SK-N-SH (cell line): ENCODE data around the gene COIL. TPM values are rescaled to one million over a fixed set of nuclear protein-coding genes. Genes with fewer than 3 reads are reported as not detected.

Source experiments
- CTCF ChIA-PET: fragments of 300-600, 350-600 bp; formaldehyde crosslinking; extraction: SDS; loops from one replicate; lab custom pipeline; 2021; lab: Yijun Ruan, JAX
- POLR2A ChIA-PET: fragments of 350-600 bp; sonication (Branson Sonifier 250); formaldehyde crosslinking; extraction: SDS; loops from one replicate; lab custom pipeline; 2020; ENCODE audit warnings: antibody characterized with exemption, inconsistent platforms; lab: Yijun Ruan, JAX
- DNase-seq: peaks from one replicate; pipeline ENCODE4 v3.0.0; 2012
- H2AFZ ChIP-seq: fragments of 200-600 bp; sonication (generic); 2 replicates; pipeline ENCODE4 v1.8.1; 2016; ENCODE audit warnings: antibody characterized with exemption, mild to moderate bottlenecking, low read depth
- H3F3A ChIP-seq: fragments of 200-600 bp; sonication (generic); replicated peaks from 2 replicates; pipeline ENCODE3; 2016; ENCODE audit warnings: antibody characterized with exemption, mild to moderate bottlenecking; ENCODE audit not compliant: insufficient read depth
- H3K27ac ChIP-seq, 2 experiments: fragments of 200-500 bp in 1 of 2; fragments of 200-600 bp in 1 of 2; sonication (Bioruptor generic) in 1 of 2; sonication (generic), shearing (Covaris generic) in 1 of 2; 2 replicates each; pipeline versions ENCODE4 v1.5.1 to v1.6.1; 2014 to 2016; ENCODE audit warnings: low read depth in 2 of 2, inconsistent platforms in 1 of 2, low read length in 1 of 2, mild to moderate bottlenecking in 1 of 2, mixed read lengths in 1 of 2
- H3K27me3 ChIP-seq: fragments of 200-600 bp; sonication (generic), shearing (Covaris generic); 2 replicates; pipeline ENCODE4 v1.6.1; 2016; ENCODE audit warnings: mixed run types; ENCODE audit not compliant: insufficient read depth
- H3K36me3 ChIP-seq, 2 experiments: fragments of 200-500 bp in 1 of 2; fragments of 200-600 bp in 1 of 2; sonication (Bioruptor generic) in 1 of 2; sonication (generic) in 1 of 2; replicated peaks in 1 of 2; 2 replicates each; pipeline versions ENCODE3 to v1.5.1; 2014 to 2016; ENCODE audit warnings: low read length in 1 of 2, mild to moderate bottlenecking in 1 of 2; ENCODE audit not compliant: insufficient read depth in 2 of 2, control insufficient read depth in 1 of 2
- H3K4me1 ChIP-seq, 2 experiments: fragments of 200-500 bp in 1 of 2; fragments of 200-600 bp in 1 of 2; sonication (Bioruptor generic) in 1 of 2; sonication (generic), shearing (Covaris generic) in 1 of 2; 2 replicates each; pipeline versions ENCODE4 v1.5.1 to v1.6.1; 2014 to 2016; ENCODE audit warnings: low read depth in 1 of 2, low read length in 1 of 2, mixed run types in 1 of 2; ENCODE audit not compliant: insufficient read depth in 2 of 2, control insufficient read depth in 1 of 2
- H3K4me2 ChIP-seq: fragments of 200-600 bp; sonication (generic), shearing (Covaris generic); 2 replicates; pipeline ENCODE4 v1.6.1; 2017; ENCODE audit warnings: mixed run types
- H3K4me3 ChIP-seq, 2 experiments: fragments of 200-500 bp in 1 of 2; fragments of 200-600 bp in 1 of 2; sonication (Bioruptor generic) in 1 of 2; sonication (generic), shearing (Covaris generic) in 1 of 2; 2 replicates each; pipeline versions ENCODE4 v1.5.1 to v1.8.1; 2014 to 2016; ENCODE audit warnings: low read depth in 2 of 2, inconsistent platforms in 1 of 2, low read length in 1 of 2, mild to moderate bottlenecking in 1 of 2, mixed read lengths in 1 of 2, moderate library complexity in 1 of 2
- H3K79me2 ChIP-seq: fragments of 200-600 bp; sonication (generic); 2 replicates; pipeline ENCODE4 v1.8.1; 2017; ENCODE audit warnings: mild to moderate bottlenecking; ENCODE audit not compliant: insufficient read depth
- H3K9ac ChIP-seq: fragments of 200-600 bp; sonication (generic); 2 replicates; pipeline ENCODE4 v1.6.1; 2017; ENCODE audit warnings: mixed run types
- H3K9me2 ChIP-seq: fragments of 200-600 bp; sonication (generic); 2 replicates; pipeline ENCODE4 v1.6.1; 2017; ENCODE audit warnings: mixed run types
- H3K9me3 ChIP-seq: fragments of 200-600 bp; sonication (generic); 2 replicates; pipeline ENCODE4 v1.6.1; 2017; ENCODE audit warnings: mixed run types, mild to moderate bottlenecking, moderate library complexity
- H4K20me1 ChIP-seq: fragments of 200-600 bp; sonication (generic); 2 replicates; pipeline ENCODE4 v1.6.1; 2017; ENCODE audit warnings: mild to moderate bottlenecking, mixed run types; ENCODE audit not compliant: insufficient read depth
- CHD2 ChIP-seq: fragments of 150-350 bp; IDR thresholded peaks from 2 replicates; pipeline ENCODE4 v1.6.1; 2018; ENCODE audit warnings: low read length; ENCODE audit not compliant: partially characterized antibody
- CTCF ChIP-seq: fragments of 200-600 bp; sonication (generic); IDR thresholded peaks from 2 replicates; pipeline ENCODE4 v1.6.1; 2017; ENCODE audit warnings: antibody characterized with exemption, mild to moderate bottlenecking, moderate library complexity
- EP300 ChIP-seq, 2 experiments: IDR thresholded peaks; 2 replicates each; pipeline versions ENCODE4 v1.4.0 to v1.6.1; 2012; ENCODE audit warnings: borderline replicate concordance in 1 of 2, low read depth in 1 of 2, low read length in 1 of 2
- FOXJ3 ChIP-seq: sonication (generic); formaldehyde crosslinking; IDR thresholded peaks from 2 replicates; pipeline ENCODE4 v1.5.1; 2020; ENCODE audit warnings: mild to moderate bottlenecking, missing genetic modification reagents
- FOXM1 ChIP-seq: IDR thresholded peaks from 2 replicates; pipeline ENCODE4 v1.4.0; 2012; ENCODE audit warnings: low read depth, mild to moderate bottlenecking
- GABPA ChIP-seq: IDR thresholded peaks from 2 replicates; pipeline ENCODE4 v1.4.0; 2012; ENCODE audit warnings: low read depth, mild to moderate bottlenecking
- GATA2 ChIP-seq: sonication (generic); formaldehyde crosslinking; IDR thresholded peaks from 2 replicates; pipeline ENCODE4 v1.5.0; 2020; ENCODE audit warnings: mild to moderate bottlenecking, missing genetic modification reagents
- IRF3 ChIP-seq: fragments of 150-350 bp; IDR thresholded peaks from 2 replicates; pipeline ENCODE4 v1.6.1; 2016; ENCODE audit warnings: mild to moderate bottlenecking, low read depth, low read length
- JUND ChIP-seq: IDR thresholded peaks from 2 replicates; pipeline ENCODE4 v1.4.0; 2012
- MAX ChIP-seq: IDR thresholded peaks from 2 replicates; pipeline ENCODE4 v1.4.0; 2012; ENCODE audit warnings: low read depth
- MEF2A ChIP-seq: IDR thresholded peaks from 2 replicates; pipeline ENCODE4 v1.4.0; 2012; ENCODE audit warnings: low read depth, borderline replicate concordance
- PBX3 ChIP-seq: IDR thresholded peaks from 2 replicates; pipeline ENCODE4; 2012
- RAD21 ChIP-seq: IDR thresholded peaks from 2 replicates; pipeline ENCODE4 v1.6.1; 2012; ENCODE audit warnings: mild to moderate bottlenecking, low read length
- REST ChIP-seq: IDR thresholded peaks from 2 replicates; pipeline ENCODE4 v1.6.1; 2012; ENCODE audit warnings: mild to moderate bottlenecking, low read depth, low read length, moderate library complexity
- RFX5 ChIP-seq: IDR thresholded peaks from 2 replicates; pipeline ENCODE4 v1.6.1; 2012; ENCODE audit warnings: mild to moderate bottlenecking, improper control_type of control experiment, low read length
- SIN3A ChIP-seq: IDR thresholded peaks from 2 replicates; pipeline ENCODE4 v1.6.1; 2012; ENCODE audit warnings: low read depth, mild to moderate bottlenecking, low read length, moderate library complexity, borderline replicate concordance
- SMC3 ChIP-seq: IDR thresholded peaks from 2 replicates; pipeline ENCODE4 v1.6.1; 2012; ENCODE audit warnings: low read depth, low read length, improper control_type of control experiment
- TCF12 ChIP-seq: IDR thresholded peaks from 2 replicates; pipeline ENCODE4 v1.4.0; 2012
- USF1 ChIP-seq: IDR thresholded peaks from 2 replicates; pipeline ENCODE4 v1.4.0; 2012; ENCODE audit warnings: low read depth, borderline replicate concordance
- USF2 ChIP-seq: fragments of 150-350 bp; IDR thresholded peaks from 2 replicates; pipeline ENCODE4 v1.6.1; 2017; ENCODE audit warnings: antibody characterized with exemption, low read length, low read depth, borderline replicate concordance
- WGBS: methylation state at CpG from one replicate; pipeline ENCODE4 v1.1.6; 2017; ENCODE audit warnings: low lambda C conversion rate; 5-methylcytosine and 5-hydroxymethylcytosine counted together
- polyA plus RNA-seq, 3 experiments: library from polyadenylated mRNA; depleted of rRNA; stranded (reverse); fragments of >200 nt; gene quantifications; 2 replicates each; pipeline ENCODE4 v1.2.3, GENCODE V29; 2012

COIL gene
- polyA plus RNA-seq, 1 of the 3 experiments (the other 2 are of a cell fraction): 3.9 TPM

GRCh38 chr17:56908001-56908542, 52.8 kb downstream of the COIL start:
- DNase-seq: no peak
- H4K20me1 ChIP-seq: no peaks in the 10 kb centered on the region
- no peaks in the 10 kb centered on the region for H3F3A ChIP-seq
- TF ChIP-seq RAD21: no peak
- no peak for TF ChIP-seq JUND
- TF ChIP-seq SIN3A: no peak
- TF ChIP-seq MAX: no peak
- TF ChIP-seq GABPA: no peak
- no peak for TF ChIP-seq CHD2
- no peak for TF ChIP-seq FOXJ3 (CRISPR knock-in tag)
- TF ChIP-seq PBX3: no peak
- TF ChIP-seq TCF12: no peak
- TF ChIP-seq EP300 (IDR thresholded peaks at IDR 0.05; ENCODE audit: borderline replicate concordance in 1 of 2, low read depth in 1 of 2, low read length in 1 of 2): no peak
- TF ChIP-seq RFX5: no peak
- TF ChIP-seq REST: no peak
- TF ChIP-seq CTCF: no peak
- TF ChIP-seq USF2: no peak
- TF ChIP-seq GATA2: no peak
- TF ChIP-seq USF1: no peak
- no peak for TF ChIP-seq SMC3
- no peak for TF ChIP-seq IRF3
- no peak for TF ChIP-seq FOXM1
- no peak for TF ChIP-seq MEF2A
- no peak overlapping the region for H2AFZ ChIP-seq
- H3K4me2 ChIP-seq: no peak overlapping the region
- no peak overlapping the region for H3K9ac ChIP-seq
- H3K4me3 ChIP-seq: no peak overlapping the region
- H3K4me1 ChIP-seq: peaks cover 0 to 12% of the 10 kb centered on the region in 2 experiments; a peak in 1 of 4 replicates
- peaks cover 26% of the 10 kb centered on the region for H3K79me2 ChIP-seq
- H3K9me2 ChIP-seq: no peaks in the 10 kb centered on the region
- CTCF ChIA-PET: interaction anchor here (0.8 to 1.8 kb wide), 2 partner anchors 31 to 38 kb away, joined by 3 to 6 read pairs; no protein-coding TSS in a partner anchor
- POLR2A ChIA-PET: no interaction called here
- peaks cover 39 to 41% of the 10 kb centered on the region in 2 experiments for H3K36me3 ChIP-seq
- H3K27ac ChIP-seq: no peak overlapping the region
- H3K9me3 ChIP-seq: no peaks in the 10 kb centered on the region
- 97% methylated on average over 9 of the region's 9 CpGs for WGBS
- H3K27me3 ChIP-seq: no peaks in the 10 kb centered on the region
